Lower leg skin (tissue), 4 donors: ENCODE data around the gene TEX54. TPM values are rescaled to one million over a fixed set of nuclear protein-coding genes. Genes with fewer than 3 reads are reported as not detected.
A peak's percentile ranks its signal among the peaks of the same experiment; 100 is the strongest.
"Not testable (repeated sequence)": the region's sequence is repeated elsewhere in the genome, so short reads cannot be mapped to it uniquely, and the experiment has no call there.

Source experiments
- DNase-seq, 2 donors: peaks; one replicate each; pipeline ENCODE4 v3.0.0-alpha.2; 2019; ENCODE audit warnings: low spot score in 2 of 2
- H3K4me3 ChIP-seq: fragments of 200-600 bp; sonication (generic); 2 replicates; pipeline ENCODE4 v1.5.1; 2017; ENCODE audit warnings: mild to moderate bottlenecking, low read depth; ENCODE audit not compliant: poor library complexity, severe bottlenecking
- POLR2A ChIP-seq, 2 donors: fragments of 450-650 bp; IDR thresholded peaks; one replicate each; pipeline ENCODE4 v1.6.1; 2016 to 2017; ENCODE audit warnings: antibody characterized with exemption in 2 of 2, mild to moderate bottlenecking in 1 of 2, moderate library complexity in 1 of 2
- WGBS, 2 donors: methylation state at CpG; one replicate each; pipeline ENCODE4 v1.1.5; 2018; 5-methylcytosine and 5-hydroxymethylcytosine counted together
- intact Hi-C: fragments of 100-400 bp; cut with DNase I; formaldehyde crosslinking; loops from one replicate; pipeline ENCODE4 v1.15.0; 2023; ENCODE audit warnings: low total_unique reads
- total RNA-seq, 4 donors: library from RNA; depleted of rRNA; stranded (reverse); fragments of >200 nt; gene quantifications; one replicate each; pipeline ENCODE4 v1.1.0, GENCODE V29; 2016
- TF ChIP-seq, protein P1 (sequence below), 3 donors: fragments of 450-650 bp; IDR thresholded peaks; one replicate each; pipeline ENCODE4 v1.5.1; 2016; ENCODE audit warnings: antibody characterized with exemption in 3 of 3, mild to moderate bottlenecking in 3 of 3, moderate library complexity in 2 of 3

TEX54 gene
- total RNA-seq, 4 donors from 2014 or later, result not detected

DNA sequence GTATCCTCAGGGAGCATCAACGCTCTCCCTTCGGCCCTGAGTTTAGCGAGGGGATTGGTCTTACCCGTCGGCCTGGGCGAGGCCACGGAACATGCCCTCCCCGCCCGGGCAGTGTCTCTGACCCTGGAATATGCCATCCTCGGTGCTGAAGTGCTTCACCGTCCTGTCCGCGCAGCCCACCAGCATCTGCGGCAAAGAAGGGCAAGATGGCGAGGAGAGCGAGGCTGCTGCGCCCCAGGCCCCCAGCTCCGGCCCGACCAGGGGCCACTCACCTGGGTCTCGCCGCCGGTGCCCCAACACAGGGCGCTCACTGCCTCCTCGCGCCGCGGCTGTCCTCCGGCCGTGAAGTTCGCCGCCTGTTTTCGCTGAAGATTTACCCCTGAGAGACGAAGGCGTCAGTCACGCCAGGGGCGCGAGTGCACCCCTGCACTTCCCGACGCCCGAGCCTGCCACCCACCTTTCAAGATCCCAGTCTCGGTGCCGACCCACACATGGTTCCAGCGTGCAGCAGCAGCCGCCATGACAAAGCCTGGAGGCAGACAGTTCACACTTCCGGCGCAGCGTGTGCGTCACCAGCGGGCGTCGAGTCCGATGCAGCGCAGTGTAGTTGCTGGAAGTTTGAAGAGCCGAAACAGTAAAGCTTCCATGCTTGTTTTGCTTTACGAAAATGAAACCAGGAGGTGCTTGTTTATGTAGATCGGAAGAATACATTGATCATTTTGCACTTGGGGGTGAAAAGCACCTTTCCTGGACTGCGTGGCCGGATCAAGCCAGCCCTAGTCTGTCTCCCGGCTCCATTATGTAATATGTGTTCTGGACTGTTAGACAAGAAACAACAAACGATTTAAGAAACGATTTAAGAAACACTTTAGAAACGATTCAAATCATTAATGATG, 6.7 kb upstream of the TEX54 start, which contains the start of gene WDR74:
WDR74 (minus strand) TSS at position 541 of the 896 bp plus-strand sequence; CDS start at position 521, 20 bp downstream.
- intact Hi-C loops, result no loop called here
- TF ChIP-seq POLR2A (IDR thresholded peaks at IDR 0.05), result peak in 1 of 2 donors; percentile 79
- TF ChIP-seq, protein P1, sequence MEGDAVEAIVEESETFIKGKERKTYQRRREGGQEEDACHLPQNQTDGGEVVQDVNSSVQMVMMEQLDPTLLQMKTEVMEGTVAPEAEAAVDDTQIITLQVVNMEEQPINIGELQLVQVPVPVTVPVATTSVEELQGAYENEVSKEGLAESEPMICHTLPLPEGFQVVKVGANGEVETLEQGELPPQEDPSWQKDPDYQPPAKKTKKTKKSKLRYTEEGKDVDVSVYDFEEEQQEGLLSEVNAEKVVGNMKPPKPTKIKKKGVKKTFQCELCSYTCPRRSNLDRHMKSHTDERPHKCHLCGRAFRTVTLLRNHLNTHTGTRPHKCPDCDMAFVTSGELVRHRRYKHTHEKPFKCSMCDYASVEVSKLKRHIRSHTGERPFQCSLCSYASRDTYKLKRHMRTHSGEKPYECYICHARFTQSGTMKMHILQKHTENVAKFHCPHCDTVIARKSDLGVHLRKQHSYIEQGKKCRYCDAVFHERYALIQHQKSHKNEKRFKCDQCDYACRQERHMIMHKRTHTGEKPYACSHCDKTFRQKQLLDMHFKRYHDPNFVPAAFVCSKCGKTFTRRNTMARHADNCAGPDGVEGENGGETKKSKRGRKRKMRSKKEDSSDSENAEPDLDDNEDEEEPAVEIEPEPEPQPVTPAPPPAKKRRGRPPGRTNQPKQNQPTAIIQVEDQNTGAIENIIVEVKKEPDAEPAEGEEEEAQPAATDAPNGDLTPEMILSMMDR (IDR thresholded peaks at IDR 0.05), result no peak
- 1% methylated on average over 30 to 54 of the region's 62 CpGs for WGBS, 2 donors
- peak within 1 kb of the TSS; percentile 67 for H3K4me3 ChIP-seq
- DNase-seq, result peak; percentile 92 to 98

DNA sequence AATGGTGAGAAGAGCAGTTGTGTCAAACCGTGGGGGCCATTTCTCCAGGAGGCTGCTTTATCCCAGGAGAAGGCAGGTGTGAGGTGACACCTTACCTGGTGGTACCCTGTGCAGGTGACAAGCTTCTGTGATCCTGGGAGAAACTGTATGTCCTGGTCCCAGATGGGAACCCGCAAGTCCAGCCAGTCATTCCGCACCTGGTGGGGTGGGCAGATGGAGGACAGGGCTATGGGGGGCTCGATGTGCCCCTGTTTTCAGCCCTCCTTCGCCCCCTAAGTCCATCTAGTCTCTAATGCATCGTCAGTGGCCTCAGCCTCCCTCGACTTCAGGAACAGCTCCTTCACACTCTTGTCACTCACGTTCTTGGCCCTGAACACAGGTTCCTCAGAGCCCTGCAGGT, 2.7 kb upstream of the TEX54 start:
- DNase-seq, result no peak

DNA sequence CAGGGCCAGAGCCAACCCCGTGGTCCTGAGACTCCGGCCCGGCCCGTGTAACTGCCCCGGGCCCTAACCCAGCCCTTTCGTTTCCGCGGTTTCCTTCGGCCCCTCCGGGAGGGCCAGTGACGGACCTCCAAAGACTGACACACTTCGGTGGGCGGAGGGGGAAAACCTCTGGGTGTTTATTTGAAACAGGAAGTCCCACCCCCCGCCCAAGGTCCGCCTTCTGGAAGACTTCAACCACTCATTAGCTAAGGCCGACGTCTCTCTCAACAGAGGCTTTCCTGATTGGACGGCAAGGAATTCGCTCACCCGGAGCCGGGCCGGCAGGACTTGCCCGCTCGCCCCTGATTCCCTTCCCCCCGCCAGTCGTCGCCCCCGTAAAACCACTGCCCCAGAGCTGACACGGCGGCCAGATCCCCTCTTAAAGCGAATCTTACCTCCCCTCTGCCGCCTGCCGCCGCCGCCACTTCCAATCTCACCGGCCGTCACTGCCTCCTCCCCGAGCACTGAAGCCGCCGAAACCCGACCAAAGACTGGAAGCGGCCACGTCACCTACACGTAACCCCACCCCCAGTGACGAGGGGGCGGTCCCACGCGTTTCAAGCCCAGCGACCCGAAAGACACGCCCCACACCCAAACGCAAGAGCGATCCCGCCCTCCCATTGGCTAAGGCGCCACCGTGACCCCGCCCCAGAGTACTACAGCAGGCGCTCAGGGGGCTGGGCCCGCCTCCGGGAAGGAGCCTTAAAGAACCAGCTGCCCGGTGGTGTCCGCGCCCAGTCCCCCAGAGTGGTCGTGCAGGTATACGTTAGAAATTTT, 913 bp downstream of the TEX54 start, which contains the start of gene STX5:
STX5 (minus strand) TSS at position 532 of the 816 bp plus-strand sequence. CDS start 808 bp downstream, outside the sequence.
- peak within 1 kb of the TSS; percentile 88 for H3K4me3 ChIP-seq
- intact Hi-C loops, result no loop called here
- 0% methylated on average over 49 to 61 of the region's 65 CpGs for WGBS, 2 donors

More for the DNA sequence above, 2.7 kb upstream of the TEX54 start:
- no peak overlapping the region for H3K4me3 ChIP-seq
- TF ChIP-seq, protein P1 (IDR thresholded peaks at IDR 0.05), result no peak
- TF ChIP-seq POLR2A (IDR thresholded peaks at IDR 0.05), result no peak
- WGBS, 2 donors, result 81 to 89% methylated on average over 8 of the region's 8 CpGs
- intact Hi-C loops, result no loop called here

DNA sequence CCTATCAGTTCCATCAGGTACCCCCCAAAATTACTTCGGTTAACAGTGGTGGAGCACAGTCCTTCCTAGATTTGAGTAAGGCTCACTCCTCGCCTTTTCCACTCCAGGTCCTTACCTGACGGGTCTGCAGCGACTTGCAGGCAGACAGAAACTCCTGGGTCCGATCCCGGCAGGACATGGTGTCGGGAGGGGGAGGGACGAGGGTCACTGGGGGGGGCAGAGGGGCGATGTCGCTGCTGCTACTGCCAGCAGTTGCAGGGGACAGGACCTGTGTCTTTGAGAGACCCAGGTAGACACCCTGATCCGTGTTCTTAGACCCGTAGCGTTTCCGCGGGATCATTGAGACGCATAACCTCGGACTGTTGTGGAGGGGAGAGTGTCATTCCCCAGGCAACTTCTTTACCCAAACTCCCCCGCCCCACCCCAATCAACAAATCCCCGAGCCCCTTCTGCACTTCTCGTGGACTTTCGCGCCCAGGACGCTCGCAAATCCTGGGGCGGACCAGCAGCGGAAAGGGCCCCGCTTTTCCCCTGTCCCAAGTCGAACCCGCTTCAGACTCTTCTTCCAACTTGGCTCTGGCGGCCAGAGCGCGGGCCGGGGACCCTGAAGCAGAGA, 1.6 kb downstream of the TEX54 start:
- peak overlapping the region; percentile 88 for H3K4me3 ChIP-seq
- WGBS, 2 donors, result 0% methylated on average over 33 of the region's 33 CpGs
- intact Hi-C loops, result no loop called here
- no peak for DNase-seq
- no peak for TF ChIP-seq POLR2A (IDR thresholded peaks at IDR 0.05)
- TF ChIP-seq, protein P1 (IDR thresholded peaks at IDR 0.05), result no peak

More for the DNA sequence above, 913 bp downstream of the TEX54 start, which contains the start of gene STX5:
- peak; percentile 100 for DNase-seq
- peak in 1 of 2 donors; percentile 50 for TF ChIP-seq POLR2A (IDR thresholded peaks at IDR 0.05)
- TF ChIP-seq, protein P1 (IDR thresholded peaks at IDR 0.05), result no peak

DNA sequence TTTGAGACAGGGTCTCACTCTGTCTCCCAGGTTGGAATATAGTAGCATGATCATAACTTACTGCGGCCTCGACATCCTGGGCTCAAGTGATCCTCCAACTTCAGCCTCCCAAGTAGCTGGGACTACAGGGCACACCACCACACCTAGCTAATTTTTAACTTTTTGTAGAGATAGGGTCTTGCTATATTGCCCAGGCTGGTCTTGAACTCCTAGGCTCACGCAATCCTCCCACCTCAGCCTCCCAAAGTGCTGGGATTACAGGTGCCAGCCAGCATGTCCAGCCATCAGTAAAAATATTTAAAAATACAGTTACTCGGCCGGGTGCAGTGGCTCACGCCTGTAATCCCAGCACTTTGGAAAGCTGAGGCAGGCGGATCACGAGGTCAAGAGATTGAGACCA, 4.5 kb downstream of the TEX54 start:
- 92 to 97% methylated on average over 8 of the region's 8 CpGs for WGBS, 2 donors

More for the DNA sequence above, 4.5 kb downstream of the TEX54 start:
- DNase-seq, intact Hi-C loops, H3K4me3 ChIP-seq: not testable (repeated sequence)
